Prostate gland (tissue), 2 donors: Measurements from ENCODE around the gene OLIG2.

Source experiments
- POLR2A ChIP-seq: fragments of 450-650 bp; IDR thresholded peaks from one replicate; pipeline ENCODE4 v1.6.1; 2016; ENCODE audit warnings: antibody characterized with exemption, mild to moderate bottlenecking
- TF ChIP-seq, protein P1 (sequence below), 4 experiments: fragments of 200-600 bp in 2 of 4; fragments of 450-650 bp in 2 of 4; sonication (generic) in 2 of 4; IDR thresholded peaks; 1 replicate in 3 of 4; 2 replicates in 1 of 4; pipeline ENCODE4 v1.5.1; 2016 to 2019; ENCODE audit warnings: antibody characterized with exemption in 4 of 4, mild to moderate bottlenecking in 2 of 4, moderate library complexity in 2 of 4

DNA sequence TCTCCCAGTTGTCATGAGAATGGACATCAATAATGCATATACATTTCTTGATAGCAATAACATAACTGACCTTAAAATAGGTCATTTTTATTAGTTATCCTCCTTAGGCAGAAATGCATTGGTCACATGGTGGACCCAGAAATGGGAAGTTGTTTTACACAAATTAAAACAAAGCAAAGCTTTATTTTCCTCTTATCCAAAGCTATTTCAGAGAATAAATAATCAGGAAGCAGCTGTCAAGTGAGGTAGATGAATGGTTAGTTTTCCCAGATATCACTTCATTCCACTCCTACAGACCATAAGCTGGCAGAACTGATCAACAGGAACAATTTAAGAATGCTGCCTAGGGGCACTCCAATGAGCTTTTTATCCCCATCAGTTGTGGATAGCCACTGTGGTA is 28.2 kb downstream of the OLIG2 start:
- TF ChIP-seq, protein P1, sequence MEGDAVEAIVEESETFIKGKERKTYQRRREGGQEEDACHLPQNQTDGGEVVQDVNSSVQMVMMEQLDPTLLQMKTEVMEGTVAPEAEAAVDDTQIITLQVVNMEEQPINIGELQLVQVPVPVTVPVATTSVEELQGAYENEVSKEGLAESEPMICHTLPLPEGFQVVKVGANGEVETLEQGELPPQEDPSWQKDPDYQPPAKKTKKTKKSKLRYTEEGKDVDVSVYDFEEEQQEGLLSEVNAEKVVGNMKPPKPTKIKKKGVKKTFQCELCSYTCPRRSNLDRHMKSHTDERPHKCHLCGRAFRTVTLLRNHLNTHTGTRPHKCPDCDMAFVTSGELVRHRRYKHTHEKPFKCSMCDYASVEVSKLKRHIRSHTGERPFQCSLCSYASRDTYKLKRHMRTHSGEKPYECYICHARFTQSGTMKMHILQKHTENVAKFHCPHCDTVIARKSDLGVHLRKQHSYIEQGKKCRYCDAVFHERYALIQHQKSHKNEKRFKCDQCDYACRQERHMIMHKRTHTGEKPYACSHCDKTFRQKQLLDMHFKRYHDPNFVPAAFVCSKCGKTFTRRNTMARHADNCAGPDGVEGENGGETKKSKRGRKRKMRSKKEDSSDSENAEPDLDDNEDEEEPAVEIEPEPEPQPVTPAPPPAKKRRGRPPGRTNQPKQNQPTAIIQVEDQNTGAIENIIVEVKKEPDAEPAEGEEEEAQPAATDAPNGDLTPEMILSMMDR (IDR thresholded peaks at IDR 0.05), result no peak
- no peak for TF ChIP-seq POLR2A
